ENCODE data around the gene PPFIBP2. TPM values are rescaled to one million over a fixed set of nuclear protein-coding genes. Genes with fewer than 3 reads are reported as not detected.

Gene PPFIBP2
- total and polyA plus RNA-seq, 12 donors, result 11.4 to 36.5 (median 21.1) TPM

DNA sequence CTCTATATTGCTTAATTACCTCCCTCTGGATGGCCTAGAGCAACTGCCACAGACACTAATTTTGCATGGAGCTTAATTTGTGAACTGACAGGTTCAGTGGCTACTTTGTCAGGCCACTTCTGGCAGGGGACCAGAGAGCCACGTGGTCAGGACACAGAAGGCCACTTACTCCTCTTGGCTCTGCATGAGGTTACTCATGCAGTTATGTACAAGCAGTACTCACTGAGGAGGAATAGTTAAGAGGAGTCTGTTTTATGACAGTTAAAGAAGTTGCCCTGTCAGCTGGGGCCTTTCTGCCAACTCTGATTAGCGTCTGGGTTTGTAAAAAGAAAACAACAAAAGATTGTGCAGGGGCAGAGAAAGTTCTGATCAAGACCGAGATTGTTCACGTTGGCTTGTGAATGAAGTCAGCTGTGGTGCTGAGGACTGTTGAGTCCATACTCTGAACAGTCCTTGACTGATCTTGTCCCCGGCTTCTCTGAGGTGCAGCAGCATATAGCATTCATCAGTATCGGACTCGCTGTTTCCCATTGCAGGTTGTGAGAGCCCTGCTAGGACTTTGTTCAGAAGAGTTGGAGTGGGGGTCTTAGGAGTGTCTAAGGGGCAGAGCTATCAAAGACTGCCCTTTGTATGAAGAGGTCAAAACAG lies 41.4 kb downstream of the PPFIBP2 start:
- DNase-seq, result peak; percentile 73 to 94 (median 87)
- H3K27me3 ChIP-seq, result no peaks in the 10 kb centered on the region
- H3K36me3 ChIP-seq (replicated peaks in 1 of 2), result no peaks in the 10 kb centered on the region
- peak overlapping the region in 4 of 5 donors; percentile 15 to 70 (median 40) for H3K27ac ChIP-seq
- H3K4me3 ChIP-seq, result no peak overlapping the region
- peak in 1 of 2 donors; percentile 40 for TF ChIP-seq POLR2A (IDR thresholded peaks at IDR 0.05)
- TF ChIP-seq, protein P1, sequence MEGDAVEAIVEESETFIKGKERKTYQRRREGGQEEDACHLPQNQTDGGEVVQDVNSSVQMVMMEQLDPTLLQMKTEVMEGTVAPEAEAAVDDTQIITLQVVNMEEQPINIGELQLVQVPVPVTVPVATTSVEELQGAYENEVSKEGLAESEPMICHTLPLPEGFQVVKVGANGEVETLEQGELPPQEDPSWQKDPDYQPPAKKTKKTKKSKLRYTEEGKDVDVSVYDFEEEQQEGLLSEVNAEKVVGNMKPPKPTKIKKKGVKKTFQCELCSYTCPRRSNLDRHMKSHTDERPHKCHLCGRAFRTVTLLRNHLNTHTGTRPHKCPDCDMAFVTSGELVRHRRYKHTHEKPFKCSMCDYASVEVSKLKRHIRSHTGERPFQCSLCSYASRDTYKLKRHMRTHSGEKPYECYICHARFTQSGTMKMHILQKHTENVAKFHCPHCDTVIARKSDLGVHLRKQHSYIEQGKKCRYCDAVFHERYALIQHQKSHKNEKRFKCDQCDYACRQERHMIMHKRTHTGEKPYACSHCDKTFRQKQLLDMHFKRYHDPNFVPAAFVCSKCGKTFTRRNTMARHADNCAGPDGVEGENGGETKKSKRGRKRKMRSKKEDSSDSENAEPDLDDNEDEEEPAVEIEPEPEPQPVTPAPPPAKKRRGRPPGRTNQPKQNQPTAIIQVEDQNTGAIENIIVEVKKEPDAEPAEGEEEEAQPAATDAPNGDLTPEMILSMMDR (IDR thresholded peaks at IDR 0.05), result no peak
- H3K4me1 ChIP-seq (replicated peaks in 1 of 2), result peaks cover 15 to 30% of the 10 kb centered on the region in 2 donors
- no peaks in the 10 kb centered on the region for H3K9me3 ChIP-seq (replicated peaks in 1 of 3)
- WGBS, 4 donors, result 47 to 55% (median 51%) methylated on average over 7 of the region's 7 CpGs
- intact Hi-C loops (cut with DNase I), result no loop called here

GRCh38 chr11:7558046-7558445 lies 44.2 kb downstream of the PPFIBP2 start:
- no peaks in the 10 kb centered on the region for H3K36me3 ChIP-seq (replicated peaks in 1 of 2)
- H3K4me3 ChIP-seq, result no peak overlapping the region
- TF ChIP-seq, protein P1 (IDR thresholded peaks at IDR 0.05), result no peak
- TF ChIP-seq POLR2A (IDR thresholded peaks at IDR 0.05), result no peak
- DNase-seq, result no peak
- intact Hi-C loops (cut with DNase I), result no loop called here
- H3K27ac ChIP-seq, result no peak overlapping the region
- no peaks in the 10 kb centered on the region for H3K27me3 ChIP-seq
- H3K4me1 ChIP-seq (replicated peaks in 1 of 2), result peaks cover 5 to 17% of the 10 kb centered on the region in 2 donors
- no peaks in the 10 kb centered on the region for H3K9me3 ChIP-seq (replicated peaks in 1 of 3)

DNA sequence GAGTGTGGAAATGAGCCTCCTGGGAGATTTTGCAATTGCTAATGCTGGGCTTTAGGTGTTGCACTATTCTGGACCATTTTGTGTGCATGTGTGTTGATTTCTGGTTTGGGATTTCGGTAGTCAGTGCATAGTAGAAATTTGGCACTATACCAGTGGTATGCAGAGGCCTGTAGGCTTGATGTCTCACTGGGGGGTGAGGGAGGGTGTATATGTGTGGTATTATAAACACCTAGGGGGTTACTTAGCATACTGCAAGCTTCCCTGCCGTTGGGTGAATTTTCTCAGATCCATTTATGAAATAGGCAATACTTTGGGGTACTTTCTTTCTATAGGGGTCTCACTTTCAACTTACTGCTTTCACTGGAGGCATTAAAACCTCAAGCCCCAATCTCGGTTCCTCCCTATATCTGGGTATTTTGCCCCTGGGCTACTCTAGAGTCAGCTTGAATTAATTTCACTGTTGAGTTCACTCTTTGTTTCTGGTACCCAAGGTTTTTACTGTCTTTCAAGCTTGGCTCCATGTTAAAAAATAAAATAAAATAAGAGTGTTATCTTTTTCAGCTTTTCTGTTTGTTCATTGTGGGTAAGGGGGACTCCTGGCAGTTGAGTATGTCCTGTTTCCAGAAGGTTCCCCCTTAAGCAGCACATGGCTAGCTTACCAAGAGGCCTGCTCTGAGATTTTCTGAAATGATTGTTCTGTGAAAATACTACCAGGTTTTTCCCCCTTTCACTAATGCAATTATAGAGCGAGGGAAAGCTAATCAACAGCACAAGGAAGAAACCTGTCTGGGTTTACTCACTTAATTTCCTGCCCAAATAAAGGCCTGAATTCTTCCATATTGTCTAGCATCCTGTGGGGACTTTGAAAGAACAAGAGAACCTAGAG lies 45.8 kb downstream of the PPFIBP2 start:
- intact Hi-C loops (cut with DNase I), result no loop called here
- H3K27me3 ChIP-seq, result no peaks in the 10 kb centered on the region
- H3K9me3 ChIP-seq (replicated peaks in 1 of 3), result no peaks in the 10 kb centered on the region
- no peak for TF ChIP-seq POLR2A (IDR thresholded peaks at IDR 0.05)
- TF ChIP-seq, protein P1 (IDR thresholded peaks at IDR 0.05), result no peak
- H3K4me3 ChIP-seq, result no peak overlapping the region
- H3K4me1 ChIP-seq (replicated peaks in 1 of 2), result peaks cover 5 to 11% of the 10 kb centered on the region in 2 donors
- DNase-seq, result no peak
- no peaks in the 10 kb centered on the region for H3K36me3 ChIP-seq (replicated peaks in 1 of 2)
- H3K27ac ChIP-seq, result no peak overlapping the region
- 88 to 98% (median 92%) methylated on average over 4 of the region's 4 CpGs for WGBS, 4 donors

DNA sequence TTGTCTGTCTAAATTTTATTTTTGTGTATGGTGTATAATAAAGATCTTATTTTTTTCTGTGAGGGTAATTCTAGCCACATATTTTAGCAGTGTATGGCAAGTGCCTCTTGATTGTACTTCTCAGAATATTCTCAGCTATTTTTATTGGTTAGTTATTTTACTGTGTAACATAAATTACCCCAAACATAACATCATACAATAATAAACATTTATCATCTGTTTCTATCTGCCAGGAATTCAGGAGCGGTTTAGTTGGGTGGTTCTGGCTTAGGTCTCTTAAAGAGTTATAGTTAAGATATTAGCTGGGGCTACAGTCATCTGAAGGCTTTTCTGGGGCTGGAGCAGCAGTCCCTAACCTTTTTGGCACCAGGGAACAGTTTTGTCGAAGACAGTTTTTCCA lies 47.8 kb downstream of the PPFIBP2 start:
- WGBS, 4 donors, result 36 to 86% (median 60%) methylated on average over 2 of the region's 2 CpGs
- TF ChIP-seq, protein P1 (IDR thresholded peaks at IDR 0.05), result no peak
- intact Hi-C loops (cut with DNase I), result no loop called here
- Histone ChIP-seq H3K36me3 (replicated peaks in 1 of 2) (no peaks in the 10 kb centered on the region), H3K4me3 (no peak overlapping the region), H3K9me3 (replicated peaks in 1 of 3) (no peaks in the 10 kb centered on the region), H3K4me1 (replicated peaks in 1 of 2) (no peaks in the 10 kb centered on the region), H3K27me3 (no peaks in the 10 kb centered on the region), H3K27ac (no peak overlapping the region)
- no peak for DNase-seq

Measured in adrenal gland (tissue), 12 donors.